Activated gamma-delta T cell treated with Interleukin-2 at 50 U/mL for 16 hours (primary cell): ENCODE data around the gene FUT2.

Source experiments
- DNase-seq: peaks from one replicate; pipeline ENCODE4 v3.0.0-alpha.2; 2020

FUT2 gene

GRCh38 chr19:48734625-48735024 lies 38.9 kb downstream of the FUT2 start:
- no peak for DNase-seq

DNA sequence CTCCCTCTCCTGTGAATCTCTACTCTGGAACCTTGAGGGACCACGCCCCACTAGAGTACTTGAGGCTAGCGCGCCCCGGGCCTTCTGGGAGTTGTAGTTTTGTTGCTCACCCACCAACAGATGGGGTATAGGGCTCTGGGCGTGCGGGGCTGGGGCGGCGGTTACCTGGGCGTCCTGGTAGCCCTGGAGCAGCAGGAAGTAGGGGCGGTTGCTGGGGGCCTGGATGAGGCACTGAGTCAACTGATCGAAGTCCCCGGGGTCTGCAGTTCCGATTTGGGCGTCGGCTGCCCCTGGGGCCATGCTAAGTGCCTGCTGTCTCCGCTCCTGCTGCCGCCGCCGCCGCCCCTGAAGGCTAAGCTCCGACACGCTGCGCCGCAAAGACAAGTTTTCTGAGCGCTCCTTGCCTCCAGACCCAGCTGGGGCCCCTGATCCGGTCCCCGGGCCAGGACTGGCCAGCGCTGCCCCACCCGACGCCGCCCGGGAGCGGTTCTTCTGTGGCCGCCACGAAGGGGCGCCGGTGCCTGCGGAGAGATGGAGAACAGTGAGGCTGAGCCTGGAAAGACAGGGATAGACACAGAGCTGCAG lies 39.4 kb downstream of the FUT2 start:
- no peak for DNase-seq

DNA sequence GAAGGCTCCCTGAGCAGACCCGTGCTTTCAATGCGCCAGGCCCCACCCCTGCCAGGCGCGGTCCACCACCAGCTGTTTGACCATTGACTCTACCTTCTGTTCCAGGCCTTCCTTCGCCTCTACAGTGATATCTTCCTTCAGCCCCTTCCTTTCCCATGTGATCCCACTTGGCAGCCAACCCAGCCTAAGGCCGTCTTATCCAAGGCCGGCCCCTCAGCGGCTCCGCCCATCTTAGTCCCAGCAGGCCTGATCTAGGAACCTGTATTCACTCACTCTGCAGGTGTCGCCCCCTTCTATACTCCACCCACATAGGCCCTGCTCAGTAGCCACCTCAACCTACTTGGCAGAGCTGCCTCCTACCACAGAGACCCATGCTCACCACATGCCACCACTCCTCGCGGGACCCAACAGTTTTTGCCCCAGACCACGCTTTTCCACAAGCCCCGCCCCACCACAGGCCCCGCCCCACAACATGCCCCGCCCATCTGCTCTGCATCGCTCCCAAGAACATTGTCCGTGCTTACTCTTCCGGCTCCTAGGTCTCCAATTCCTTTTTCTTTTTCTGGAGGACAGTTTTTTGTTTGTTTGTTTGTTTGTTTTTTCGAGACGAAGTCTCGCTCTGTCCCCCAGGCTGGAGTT lies 41.7 kb downstream of the FUT2 start:
- no peak for DNase-seq

DNA sequence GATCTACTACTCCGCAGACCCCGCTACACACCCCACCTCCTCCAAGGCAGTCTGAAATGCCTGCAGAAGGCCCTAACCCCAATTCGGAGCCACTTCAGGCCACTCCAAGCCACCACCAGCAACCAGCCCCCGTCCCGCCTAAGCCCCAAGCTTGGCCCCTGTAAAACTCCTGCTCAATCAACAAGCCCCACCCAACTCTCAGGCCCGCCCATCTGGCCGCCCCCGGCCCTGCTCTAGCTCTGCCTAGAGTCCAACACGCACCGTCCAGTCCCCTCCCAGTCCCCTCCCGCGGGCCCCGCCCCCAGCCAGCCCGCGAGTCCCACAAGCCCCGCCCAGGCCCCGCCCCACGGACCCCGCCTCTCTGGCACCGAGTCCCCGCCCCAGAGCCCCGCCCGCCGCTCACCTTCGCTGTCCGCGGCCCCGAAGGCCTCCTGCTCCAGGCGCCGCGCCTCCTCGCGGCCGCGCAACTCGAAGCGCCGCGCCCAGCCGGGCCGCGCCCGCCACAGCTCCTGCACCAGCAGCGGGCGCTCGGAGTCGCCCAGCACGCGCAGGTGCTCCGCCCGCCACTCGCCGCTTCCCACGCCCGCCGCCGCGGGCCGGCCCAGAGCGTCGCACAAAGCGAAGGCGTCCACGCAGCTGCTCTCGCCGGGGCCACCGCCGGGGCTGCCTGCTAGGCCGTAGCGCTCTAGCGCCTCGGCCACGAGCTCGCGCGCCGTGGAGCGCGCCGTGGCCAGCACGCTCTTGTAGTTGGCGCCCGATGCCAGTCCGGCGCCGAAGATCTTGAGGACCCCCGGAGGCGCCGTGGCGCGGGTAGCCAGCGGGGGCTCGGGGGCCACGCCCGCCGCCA lies 43.0 kb downstream of the FUT2 start:
- peak; percentile 91 for DNase-seq

DNA sequence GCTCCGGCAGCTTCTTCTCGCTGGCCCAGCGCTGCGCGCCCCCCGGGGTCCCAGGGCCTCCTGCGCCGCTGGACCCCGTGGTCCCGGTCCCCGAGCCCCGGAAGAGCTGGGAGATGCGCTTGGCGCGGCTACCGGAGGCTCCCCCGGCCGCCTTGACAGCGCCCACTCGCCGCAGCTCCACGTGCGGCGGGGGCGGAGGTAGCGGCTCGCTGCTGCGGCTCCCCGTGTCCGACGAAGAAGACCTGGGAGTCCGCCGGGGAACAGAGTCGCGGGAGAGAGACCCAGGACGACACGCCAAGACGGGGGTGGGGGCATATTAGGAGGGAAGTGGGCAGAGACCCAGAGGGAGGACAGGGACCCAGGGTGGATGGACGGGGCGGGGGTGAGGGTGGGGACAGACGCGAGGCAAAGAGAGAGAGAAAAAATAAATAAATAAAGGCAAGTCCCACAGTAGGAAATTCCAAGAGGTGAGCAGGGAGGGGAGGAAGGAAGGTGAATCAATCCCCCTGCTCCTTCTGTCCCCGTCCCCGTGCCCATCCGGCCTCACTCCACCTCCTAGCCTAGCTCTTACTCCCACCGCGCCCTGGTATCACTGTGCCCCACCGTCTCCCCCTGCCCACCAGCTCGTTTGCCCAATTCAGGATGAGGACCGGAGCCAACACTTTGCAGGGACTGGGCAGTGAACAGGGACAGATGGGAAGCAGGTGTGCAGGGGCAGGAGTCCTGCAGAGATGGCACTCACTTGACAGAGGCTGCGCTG lies 43.8 kb downstream of the FUT2 start:
- DNase-seq: no peak

GRCh38 chr19:48740164-48740972 lies 44.6 kb downstream of the FUT2 start, which contains the start of gene RASIP1:
Gene RASIP1, minus strand, starts transcription at chr19:48740610. Its CDS starts 328 bp downstream, at chr19:48740282.
- no peak for DNase-seq

- DNase-seq: no peak
Measured at GRCh38 chr19:48741129-48741999, 45.6 kb downstream of the FUT2 start.

- no peak for DNase-seq
Measured at GRCh38 chr19:48742096-48742495, 46.3 kb downstream of the FUT2 start.

DNA sequence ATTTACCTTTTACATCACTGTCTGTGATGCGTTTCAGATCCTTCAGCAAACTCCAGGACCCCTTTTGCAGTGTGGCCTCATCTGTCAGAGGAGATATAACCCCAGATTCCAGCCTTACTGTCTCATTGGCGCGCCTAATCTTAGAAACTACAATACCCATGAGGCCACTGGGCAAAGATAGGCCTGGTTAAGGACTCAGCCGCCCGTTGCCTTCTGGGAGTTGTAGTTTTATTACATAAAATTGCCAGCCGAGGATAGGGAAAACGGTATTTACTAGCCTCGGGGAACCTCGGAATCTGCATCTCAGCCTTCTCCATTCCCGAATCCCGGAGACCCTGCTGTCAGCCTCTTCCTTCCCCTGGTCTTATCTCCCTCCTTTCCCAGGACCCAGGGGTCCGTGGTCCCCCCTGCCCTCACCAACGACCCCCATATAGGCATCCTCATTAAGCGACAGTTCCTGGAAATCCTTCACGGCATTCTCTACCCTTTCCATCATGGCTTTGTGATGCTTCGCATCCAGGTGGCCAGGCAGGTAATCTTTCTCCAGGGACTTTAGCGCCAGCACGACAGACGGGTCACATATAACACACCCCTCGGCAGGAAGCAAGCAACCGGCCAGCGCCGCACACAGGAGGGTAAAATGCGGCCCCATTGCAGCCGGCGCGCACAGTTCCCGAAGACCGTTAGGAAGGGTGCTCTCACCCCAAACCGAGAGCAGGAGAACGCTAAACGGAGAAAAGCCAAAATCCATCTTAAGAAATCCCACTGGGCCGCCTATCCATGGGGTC lies 49.6 kb downstream of the FUT2 start:
- peak; percentile 35 for DNase-seq

DNA sequence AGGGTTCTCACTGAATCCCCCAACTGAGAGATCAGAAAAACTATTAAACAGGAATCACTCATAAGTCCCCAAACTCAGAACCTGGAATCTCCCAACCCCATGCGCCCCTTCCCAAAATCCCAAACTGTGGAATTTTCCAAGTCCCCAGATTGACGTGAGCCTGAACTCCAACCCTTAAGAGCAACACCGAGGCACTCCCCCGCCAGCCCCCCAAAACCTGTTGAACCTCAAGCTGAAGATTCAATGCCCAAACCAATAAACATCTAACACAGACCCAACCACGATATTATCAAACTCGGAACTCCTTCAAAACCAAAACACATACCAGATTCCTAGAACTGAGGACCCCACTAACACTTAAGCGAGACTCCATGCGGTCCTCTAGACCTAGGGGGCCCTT lies 50.3 kb downstream of the FUT2 start:
- DNase-seq: no peak

GRCh38 chr19:48746738-48747575 lies 51.2 kb downstream of the FUT2 start, which contains the start of gene IZUMO1:
Gene IZUMO1, minus strand, starts transcription at chr19:48746909. Its CDS starts 1,050 bp downstream, at chr19:48745859.
- peak; percentile 29 for DNase-seq

DNA sequence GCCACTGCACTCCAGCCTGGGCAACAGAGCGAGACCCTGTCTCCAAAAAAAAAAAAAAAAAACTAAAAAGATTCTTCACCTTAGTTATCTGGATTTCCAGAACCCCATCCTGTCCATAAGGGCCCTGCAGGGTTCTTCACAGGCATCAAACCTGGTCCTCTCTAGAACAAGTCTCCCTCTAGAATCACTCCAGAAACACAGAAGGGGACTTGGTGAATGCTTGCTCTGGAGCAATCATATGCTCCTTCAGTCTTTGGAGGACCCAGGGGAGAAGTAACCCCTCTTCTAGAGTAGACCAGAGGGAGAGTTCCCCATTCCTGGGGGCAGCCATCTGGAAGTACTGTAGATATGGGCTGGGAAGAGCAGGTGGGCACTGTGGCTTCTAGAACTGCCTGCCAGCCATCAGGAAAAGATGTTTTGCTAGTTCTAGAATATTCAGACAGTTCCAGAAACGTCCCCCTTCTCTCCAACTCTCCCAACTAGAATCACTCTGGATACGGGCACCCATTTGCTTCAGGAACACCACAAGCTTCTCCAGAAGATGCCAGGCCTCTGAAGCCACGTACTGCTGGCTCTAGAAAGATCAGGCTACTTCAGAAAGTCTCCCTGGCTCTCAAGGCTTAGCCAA lies 53.9 kb downstream of the FUT2 start:
- DNase-seq: no peak

GRCh38 chr19:48750351-48750750 lies 54.6 kb downstream of the FUT2 start:
- DNase-seq: no peak

DNA sequence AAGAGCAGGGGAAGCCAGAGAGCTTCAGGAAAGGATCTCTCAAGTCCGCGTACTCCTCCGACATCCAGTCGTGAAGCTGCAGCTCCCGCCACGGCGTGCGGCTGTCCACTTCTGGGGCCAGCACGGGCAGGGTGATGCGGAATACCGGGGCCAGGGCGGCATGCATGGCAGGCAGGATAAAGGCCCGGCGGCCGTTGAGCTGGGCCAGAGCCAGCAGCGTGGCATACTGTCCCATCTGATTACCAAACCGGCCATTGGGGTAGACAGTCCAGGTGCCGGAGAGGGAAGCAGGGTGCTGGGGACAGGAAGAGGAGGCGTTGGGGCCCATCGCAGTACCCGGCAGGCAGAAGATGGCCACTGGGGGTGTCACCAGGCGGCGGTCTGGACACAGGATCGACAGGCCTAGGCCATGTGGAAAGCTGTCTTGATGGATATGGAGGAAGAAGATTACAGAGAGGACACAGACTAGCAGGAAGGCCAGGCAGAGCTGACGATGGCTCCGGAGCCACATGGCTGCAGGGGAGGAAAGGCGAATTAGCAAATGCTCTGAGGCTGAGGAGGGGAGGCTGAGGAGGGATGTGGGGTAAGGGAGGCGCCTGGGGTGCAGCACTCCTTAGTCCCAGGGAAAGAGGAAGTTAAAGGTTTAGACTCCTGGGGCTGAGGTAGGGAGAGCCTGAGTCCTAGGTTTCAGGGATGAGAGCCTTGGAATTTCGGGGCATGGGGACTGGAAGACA lies 55.2 kb downstream of the FUT2 start:
- DNase-seq: no peak

GRCh38 chr19:48751845-48752495 lies 56.2 kb downstream of the FUT2 start:
- DNase-seq: no peak

- peak; percentile 14 for DNase-seq
Measured at GRCh38 chr19:48752496-48753365, 57.0 kb downstream of the FUT2 start, which contains the start of gene FUT1. Gene FUT1, minus strand, starts transcription at chr19:48752641. Its CDS starts 1,360 bp downstream, at chr19:48751281.
